OCI-LY3 (cell line): ENCODE measurements around the gene KCNK2.

Experiments
- H2AFZ ChIP-seq: fragments of 200-600, 300-600 bp; shearing (Covaris generic); 2 replicates; pipeline ENCODE4 v1.6.0; 2014; ENCODE audit warnings: antibody characterized with exemption, low read depth, low read length
- H3K27ac ChIP-seq: fragments of 200-600, 300-600 bp; sonication (generic); 2 replicates; pipeline ENCODE4 v1.5.1; 2014; ENCODE audit warnings: mild to moderate bottlenecking, low read length, moderate library complexity, mixed read lengths
- H3K27me3 ChIP-seq: fragments of 200-600, 300-600 bp; sonication (generic); 2 replicates; pipeline ENCODE4 v1.6.1; 2014; ENCODE audit warnings: low read depth, low read length, mixed read lengths
- H3K36me3 ChIP-seq: fragments of 200-600, 300-600 bp; sonication (generic); replicated peaks from 2 replicates; pipeline ENCODE3; 2014; ENCODE audit warnings: low read depth, low read length, mixed read lengths
- H3K4me1 ChIP-seq: fragments of 300-600, 200-600 bp; sonication (generic); 2 replicates; pipeline ENCODE4 v1.6.1; 2014; ENCODE audit warnings: low read length, mixed read lengths
- H3K4me2 ChIP-seq: fragments of 200-600, 300-600 bp; sonication (generic); 2 replicates; pipeline ENCODE4 v1.6.1; 2014; ENCODE audit warnings: low read length, mixed read lengths
- H3K4me3 ChIP-seq: fragments of 300-600, 200-600 bp; sonication (generic); 2 replicates; pipeline ENCODE4 v1.5.1; 2014; ENCODE audit warnings: antibody characterized with exemption, mild to moderate bottlenecking, low read length, moderate library complexity
- H3K79me2 ChIP-seq: fragments of 300-600, 200-600 bp; shearing (Covaris generic); 2 replicates; pipeline ENCODE4 v1.6.1; 2014; ENCODE audit warnings: mild to moderate bottlenecking, low read length, mixed read lengths
- H3K9ac ChIP-seq: fragments of 300-600, 200-600 bp; shearing (Covaris generic); 2 replicates; pipeline ENCODE4 v1.6.0; 2014; ENCODE audit warnings: mild to moderate bottlenecking, low read length, moderate library complexity
- H3K9me3 ChIP-seq: fragments of 200-600, 300-600 bp; shearing (Covaris generic); 2 replicates; pipeline ENCODE4 v1.6.1; 2014; ENCODE audit warnings: low read length, mixed read lengths; ENCODE audit not compliant: insufficient read depth
- H4K20me1 ChIP-seq: fragments of 200-600, 300-600 bp; sonication (generic); 2 replicates; pipeline ENCODE4 v1.6.1; 2016; ENCODE audit warnings: low read length, mixed read lengths; ENCODE audit not compliant: insufficient read depth
- EZH2phosphoT487 ChIP-seq: fragments of 200-600 bp; shearing (Covaris generic); IDR thresholded peaks from 2 replicates; pipeline ENCODE4 v1.6.1; 2018; ENCODE audit warnings: antibody characterized with exemption, mixed run types, low read depth
- TF ChIP-seq, protein P1 (sequence below): fragments of 200-600, 300-600 bp; sonication (generic); IDR thresholded peaks from 2 replicates; pipeline ENCODE4 v1.5.1; 2014; ENCODE audit warnings: antibody characterized with exemption, low read length, low read depth

The KCNK2 gene

GRCh38 chr1:215140135-215140534, 57.6 kb downstream of the KCNK2 start:
- Histone ChIP-seq H3K4me2 (no peak overlapping the region), H4K20me1 (no peaks in the 10 kb centered on the region), H3K4me3 (no peak overlapping the region), H3K9ac (no peak overlapping the region), H3K9me3 (no peaks in the 10 kb centered on the region), H3K79me2 (no peaks in the 10 kb centered on the region), H3K27ac (no peak overlapping the region), H3K36me3 (no peaks in the 10 kb centered on the region), H2AFZ (no peak overlapping the region), H3K4me1 (no peaks in the 10 kb centered on the region), H3K27me3 (no peaks in the 10 kb centered on the region)
- TF ChIP-seq EZH2phosphoT487, result no peak
- TF ChIP-seq, protein P1, sequence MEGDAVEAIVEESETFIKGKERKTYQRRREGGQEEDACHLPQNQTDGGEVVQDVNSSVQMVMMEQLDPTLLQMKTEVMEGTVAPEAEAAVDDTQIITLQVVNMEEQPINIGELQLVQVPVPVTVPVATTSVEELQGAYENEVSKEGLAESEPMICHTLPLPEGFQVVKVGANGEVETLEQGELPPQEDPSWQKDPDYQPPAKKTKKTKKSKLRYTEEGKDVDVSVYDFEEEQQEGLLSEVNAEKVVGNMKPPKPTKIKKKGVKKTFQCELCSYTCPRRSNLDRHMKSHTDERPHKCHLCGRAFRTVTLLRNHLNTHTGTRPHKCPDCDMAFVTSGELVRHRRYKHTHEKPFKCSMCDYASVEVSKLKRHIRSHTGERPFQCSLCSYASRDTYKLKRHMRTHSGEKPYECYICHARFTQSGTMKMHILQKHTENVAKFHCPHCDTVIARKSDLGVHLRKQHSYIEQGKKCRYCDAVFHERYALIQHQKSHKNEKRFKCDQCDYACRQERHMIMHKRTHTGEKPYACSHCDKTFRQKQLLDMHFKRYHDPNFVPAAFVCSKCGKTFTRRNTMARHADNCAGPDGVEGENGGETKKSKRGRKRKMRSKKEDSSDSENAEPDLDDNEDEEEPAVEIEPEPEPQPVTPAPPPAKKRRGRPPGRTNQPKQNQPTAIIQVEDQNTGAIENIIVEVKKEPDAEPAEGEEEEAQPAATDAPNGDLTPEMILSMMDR, result no peak

DNA sequence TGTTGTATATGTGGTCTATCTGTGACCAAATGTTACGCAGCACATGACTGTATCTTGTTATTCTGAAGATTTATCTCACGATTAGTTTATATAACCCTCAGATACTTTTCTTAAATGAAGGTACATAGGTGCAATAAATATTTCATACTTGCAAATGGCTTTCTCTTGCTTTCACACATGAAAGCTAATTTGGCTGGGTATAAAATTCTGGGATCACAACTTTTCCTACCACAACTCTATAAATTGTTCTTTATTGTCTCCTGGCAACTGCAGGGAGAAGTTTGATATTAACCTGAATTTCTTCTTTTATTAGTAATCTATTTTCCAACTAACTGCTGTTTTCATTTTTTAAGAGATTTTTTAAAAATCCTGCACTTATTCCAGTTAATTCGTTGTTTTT, 58.9 kb downstream of the KCNK2 start:
- Histone ChIP-seq H4K20me1 (no peaks in the 10 kb centered on the region), H3K9me3 (no peaks in the 10 kb centered on the region), H3K27ac (no peak overlapping the region), H3K4me1 (no peaks in the 10 kb centered on the region), H3K27me3 (no peaks in the 10 kb centered on the region), H3K36me3 (no peaks in the 10 kb centered on the region), H3K4me3 (no peak overlapping the region), H3K4me2 (no peak overlapping the region), H2AFZ (no peak overlapping the region), H3K79me2 (no peaks in the 10 kb centered on the region), H3K9ac (no peak overlapping the region)
- no peak for TF ChIP-seq EZH2phosphoT487
- TF ChIP-seq, protein P1, result no peak

DNA sequence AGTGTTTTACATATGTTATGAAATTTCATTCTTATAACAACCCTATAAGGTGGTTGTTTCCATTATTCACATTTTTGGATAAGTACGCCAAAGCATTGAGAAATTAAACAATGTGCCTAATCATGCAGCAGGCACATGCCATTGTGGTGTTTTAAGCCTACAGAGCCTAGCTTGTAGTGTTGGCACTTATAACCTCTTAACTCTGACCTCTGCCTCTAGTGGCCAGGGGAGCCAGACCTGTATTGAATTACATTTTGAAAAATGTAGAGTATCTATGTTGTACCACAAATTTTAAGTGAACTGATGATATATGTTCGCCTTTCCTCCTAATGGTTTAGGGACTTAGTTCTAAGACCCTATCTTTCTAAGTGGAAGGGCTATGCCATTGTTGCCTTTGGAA, 61.0 kb downstream of the KCNK2 start:
- Histone ChIP-seq H3K9me3 (no peaks in the 10 kb centered on the region), H3K9ac (no peak overlapping the region), H4K20me1 (no peaks in the 10 kb centered on the region), H3K4me3 (no peak overlapping the region), H2AFZ (no peak overlapping the region), H3K4me1 (no peaks in the 10 kb centered on the region), H3K27ac (no peak overlapping the region), H3K79me2 (no peaks in the 10 kb centered on the region), H3K4me2 (no peak overlapping the region), H3K36me3 (no peaks in the 10 kb centered on the region), H3K27me3 (no peaks in the 10 kb centered on the region)
- no peak for TF ChIP-seq EZH2phosphoT487
- TF ChIP-seq, protein P1, result no peak

GRCh38 chr1:215146240-215146975, 63.9 kb downstream of the KCNK2 start:
- Histone ChIP-seq H4K20me1 (no peaks in the 10 kb centered on the region), H3K27ac (no peak overlapping the region), H3K4me1 (no peaks in the 10 kb centered on the region), H3K4me2 (no peak overlapping the region), H3K36me3 (no peaks in the 10 kb centered on the region), H3K9me3 (no peaks in the 10 kb centered on the region), H3K9ac (no peak overlapping the region), H3K27me3 (no peaks in the 10 kb centered on the region), H3K79me2 (no peaks in the 10 kb centered on the region), H3K4me3 (no peak overlapping the region), H2AFZ (0 out of 2 replicates have a peak overlapping the region, but pooled peaks have one; percentile 67)
- TF ChIP-seq, protein P1, result peak; percentile 63
- TF ChIP-seq EZH2phosphoT487, result no peak
